Stomach (tissue), 4 donors: ENCODE data around the gene SELENOV.

Experiments
- CTCF ChIP-seq, 7 experiments: fragments of 450-650 bp in 4 of 7; fragments of 200-600 bp in 3 of 7; sonication (generic) in 3 of 7; IDR thresholded peaks; one replicate each; pipeline ENCODE4 v1.5.1; 2016 to 2019; ENCODE audit warnings: antibody characterized with exemption in 7 of 7, control low read depth in 2 of 7, mild to moderate bottlenecking in 1 of 7
- POLR2A ChIP-seq, 4 donors: fragments of 450-650 bp; IDR thresholded peaks; one replicate each; pipeline ENCODE4 v1.6.1; 2016; ENCODE audit warnings: antibody characterized with exemption in 4 of 4, control low read depth in 2 of 4, mild to moderate bottlenecking in 1 of 4, moderate library complexity in 1 of 4
- POLR2AphosphoS5 ChIP-seq, 3 donors: sonication (generic); formaldehyde crosslinking; IDR thresholded peaks; one replicate each; pipeline ENCODE4 v1.6.1; 2016; ENCODE audit warnings: antibody characterized with exemption in 3 of 3

GRCh38 chr19:39507715-39508364 lies 7.1 kb upstream of the SELENOV start:
- TF ChIP-seq POLR2AphosphoS5 (IDR thresholded peaks at IDR 0.05) = no peak
- no peak for TF ChIP-seq CTCF (IDR thresholded peaks at IDR 0.05)
- TF ChIP-seq POLR2A (IDR thresholded peaks at IDR 0.05) = no peak
